Measurements from ENCODE around the gene MICAL3. TPM values are rescaled to one million over a fixed set of nuclear protein-coding genes. Genes with fewer than 3 reads are reported as not detected.
A peak's percentile ranks its signal among the peaks of the same experiment; 100 is the strongest.

MICAL3 gene
- total and polyA plus RNA-seq, 2 experiments from 2014 or later: 6.1 to 25.1 TPM

DNA sequence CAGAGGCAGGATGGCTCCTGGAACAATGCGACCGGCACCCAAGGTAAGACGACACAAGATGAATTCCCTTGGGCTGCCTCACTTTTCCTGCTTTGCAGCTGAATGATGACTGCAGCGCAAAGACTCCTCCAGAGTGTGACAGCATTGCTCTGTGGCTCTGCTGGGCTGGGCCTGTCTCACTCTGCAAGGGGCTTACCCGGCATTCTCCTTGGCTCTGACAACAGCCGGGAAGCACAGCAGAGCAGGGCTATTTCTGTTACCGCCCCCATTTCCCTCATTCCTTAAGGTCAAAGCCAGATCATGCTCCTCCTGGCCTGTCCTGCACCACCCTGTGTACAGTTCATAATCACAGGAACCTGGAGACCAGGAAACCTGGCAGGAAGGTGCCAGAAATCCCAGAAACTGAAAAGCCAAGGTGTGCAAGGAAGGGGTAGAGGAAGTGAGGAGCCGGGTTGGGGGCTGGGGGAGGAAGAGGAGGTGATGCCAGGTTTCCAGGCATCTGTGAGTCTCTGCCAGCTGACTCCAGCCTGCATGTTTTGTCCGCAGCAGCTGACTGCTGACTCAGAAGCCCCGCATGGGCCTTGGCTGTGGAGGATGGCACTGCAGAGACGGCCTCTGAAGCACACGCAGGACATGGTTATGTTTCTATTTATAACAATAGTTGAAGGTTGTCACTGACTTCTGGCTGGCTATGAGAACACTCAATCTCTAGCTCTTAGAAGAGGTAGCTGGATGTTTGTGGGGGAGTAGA is 113.6 kb downstream of the MICAL3 start:
- peak overlapping the region; percentile 52 for H3K4me3 ChIP-seq
- H3K9ac ChIP-seq: peak overlapping the region; percentile 80
- WGBS, 2 experiments (ENCODE audit: low coverage in 1 of 2, low lambda C conversion rate in 2 of 2, missing lambda C conversion rate in 2 of 2): 2 to 3% methylated on average over 12 of the region's 12 CpGs
- peak; percentile 97 for DNase-seq
- peak overlapping the region; percentile 81 for H3K4me2 ChIP-seq (ENCODE audit: unreplicated experiment)
- no peak overlapping the region; the same call in 1 of the 2 replicates for H2AFZ ChIP-seq
- H3K36me3 ChIP-seq (ENCODE audit: low read depth): no peaks in the 10 kb centered on the region
- no peaks in the 10 kb centered on the region for H4K20me1 ChIP-seq (ENCODE audit: insufficient read depth)
- H3K27me3 ChIP-seq (replicated peaks; ENCODE audit: insufficient read depth): no peaks in the 10 kb centered on the region
- H3K27ac ChIP-seq: peak overlapping the region; percentile 98
- H3K9me3 ChIP-seq (ENCODE audit: low read depth): no peaks in the 10 kb centered on the region
- in situ Hi-C loops (cut with MboI): no loop called here
- peaks cover 35% of the 10 kb centered on the region for H3K4me1 ChIP-seq (ENCODE audit: insufficient read depth)
- H3K79me2 ChIP-seq (ENCODE audit: insufficient read depth): peaks cover 91% of the 10 kb centered on the region
- H3F3A ChIP-seq (ENCODE audit: insufficient read depth): peaks cover 33% of the 10 kb centered on the region
- TF ChIP-seq EZH2 (IDR thresholded peaks at IDR 0.05; ENCODE audit: insufficient read depth, poor library complexity, severe bottlenecking) (no peak), EZH2phosphoT487 (IDR thresholded peaks at IDR 0.05; ENCODE audit: insufficient read depth, low read depth) (no peak)
- no peaks in the 10 kb centered on the region for H3K9me2 ChIP-seq (ENCODE audit: insufficient read depth)

DNA sequence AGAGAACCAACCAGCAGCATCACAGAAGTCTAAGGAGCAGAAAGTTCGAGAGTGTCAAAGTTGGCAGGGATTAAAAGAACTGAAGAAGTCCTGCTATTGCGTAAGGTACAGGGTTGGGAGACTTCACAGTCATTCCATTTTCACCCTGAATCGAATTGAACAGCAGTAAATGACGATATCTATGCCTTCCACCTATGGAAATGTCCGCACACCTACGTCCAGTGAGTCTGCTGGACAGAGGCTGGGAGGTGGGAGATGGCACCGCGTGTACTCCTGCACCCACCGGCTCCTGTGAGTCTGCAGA is 116.7 kb downstream of the MICAL3 start:
- H3K79me2 ChIP-seq (ENCODE audit: insufficient read depth): peaks cover 91% of the 10 kb centered on the region
- in situ Hi-C loops (cut with MboI): no loop called here

DNA sequence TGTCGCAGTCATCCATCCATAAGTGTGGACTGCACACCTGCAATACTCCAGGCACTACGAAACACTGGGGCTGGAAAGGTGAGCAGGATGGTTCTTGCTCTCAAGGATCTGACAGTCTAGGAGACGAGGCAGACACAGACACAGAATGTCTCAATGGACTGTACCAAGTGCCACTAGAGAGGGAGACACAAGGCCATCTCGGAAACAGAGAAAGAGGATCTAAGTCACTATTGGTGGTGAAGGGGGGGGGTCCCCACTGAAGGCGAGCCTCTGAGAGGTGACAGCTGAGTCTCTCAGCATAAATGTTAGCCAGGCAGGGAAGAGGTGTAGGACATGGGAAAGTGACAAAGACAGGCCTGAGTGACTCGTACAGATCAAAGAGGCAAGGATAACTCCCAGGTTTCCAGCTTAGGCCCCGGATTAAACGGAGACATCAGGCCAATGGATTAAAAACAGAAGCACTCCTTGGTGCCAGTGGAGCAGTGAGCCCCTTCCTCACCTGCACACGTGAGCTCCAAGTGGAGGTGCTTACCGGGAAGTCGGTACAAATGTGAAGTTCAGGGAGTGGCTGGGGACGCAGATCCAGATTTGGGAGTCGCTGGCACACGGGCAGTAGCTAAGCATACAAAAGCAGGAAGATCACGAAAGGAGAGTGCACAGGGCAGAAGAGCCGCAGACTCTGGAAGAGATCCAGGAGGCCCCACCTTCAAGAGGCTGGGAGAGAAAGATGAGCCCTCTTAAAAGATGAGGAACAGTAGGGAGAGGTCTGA is 117.2 kb downstream of the MICAL3 start:
- Histone ChIP-seq H3K4me2 (ENCODE audit: unreplicated experiment) (no peak overlapping the region), H3K9ac (no peak overlapping the region), H3K27ac (no peak overlapping the region), H3K36me3 (ENCODE audit: low read depth) (peaks cover 8% of the 10 kb centered on the region; the same call in 1 of the 2 replicates), H4K20me1 (ENCODE audit: insufficient read depth) (no peaks in the 10 kb centered on the region), H3K4me3 (no peak overlapping the region), H2AFZ (no peak overlapping the region), H3K9me2 (ENCODE audit: insufficient read depth) (no peaks in the 10 kb centered on the region), H3K27me3 (replicated peaks; ENCODE audit: insufficient read depth) (no peaks in the 10 kb centered on the region), H3K4me1 (ENCODE audit: insufficient read depth) (peaks cover 21% of the 10 kb centered on the region), H3F3A (ENCODE audit: insufficient read depth) (peaks cover 29% of the 10 kb centered on the region), H3K9me3 (ENCODE audit: low read depth) (no peaks in the 10 kb centered on the region), H3K79me2 (ENCODE audit: insufficient read depth) (peaks cover 90% of the 10 kb centered on the region)
- no peak for DNase-seq
- WGBS, 2 experiments (ENCODE audit: low coverage in 1 of 2, low lambda C conversion rate in 2 of 2, missing lambda C conversion rate in 2 of 2): 91 to 93% methylated on average over 16 of the region's 16 CpGs
- TF ChIP-seq EZH2 (IDR thresholded peaks at IDR 0.05; ENCODE audit: insufficient read depth, poor library complexity, severe bottlenecking): no peak
- no peak for TF ChIP-seq EZH2phosphoT487 (IDR thresholded peaks at IDR 0.05; ENCODE audit: insufficient read depth, low read depth)
- in situ Hi-C loops (cut with MboI): no loop called here

More for the DNA sequence above, 116.7 kb downstream of the MICAL3 start:
- peak; percentile 35 for DNase-seq
- no peak overlapping the region for H3K4me2 ChIP-seq (ENCODE audit: unreplicated experiment)
- H3K27ac ChIP-seq: no peak overlapping the region
- no peak overlapping the region for H3K4me3 ChIP-seq
- no peaks in the 10 kb centered on the region for H3K27me3 ChIP-seq (replicated peaks; ENCODE audit: insufficient read depth)
- no peaks in the 10 kb centered on the region for H3K9me2 ChIP-seq (ENCODE audit: insufficient read depth)
- H2AFZ ChIP-seq: no peak overlapping the region
- H3K4me1 ChIP-seq (ENCODE audit: insufficient read depth): peaks cover 21% of the 10 kb centered on the region
- H3K9ac ChIP-seq: no peak overlapping the region
- peaks cover 29% of the 10 kb centered on the region for H3F3A ChIP-seq (ENCODE audit: insufficient read depth)
- H3K9me3 ChIP-seq (ENCODE audit: low read depth): no peaks in the 10 kb centered on the region
- TF ChIP-seq EZH2 (IDR thresholded peaks at IDR 0.05; ENCODE audit: insufficient read depth, poor library complexity, severe bottlenecking) (no peak), EZH2phosphoT487 (IDR thresholded peaks at IDR 0.05; ENCODE audit: insufficient read depth, low read depth) (no peak)
- 87 to 89% methylated on average over 9 of the region's 9 CpGs for WGBS, 2 experiments (ENCODE audit: low coverage in 1 of 2, low lambda C conversion rate in 2 of 2, missing lambda C conversion rate in 2 of 2)
- H4K20me1 ChIP-seq (ENCODE audit: insufficient read depth): no peaks in the 10 kb centered on the region
- peaks cover 8% of the 10 kb centered on the region; the same call in 1 of the 2 replicates for H3K36me3 ChIP-seq (ENCODE audit: low read depth)

DNA sequence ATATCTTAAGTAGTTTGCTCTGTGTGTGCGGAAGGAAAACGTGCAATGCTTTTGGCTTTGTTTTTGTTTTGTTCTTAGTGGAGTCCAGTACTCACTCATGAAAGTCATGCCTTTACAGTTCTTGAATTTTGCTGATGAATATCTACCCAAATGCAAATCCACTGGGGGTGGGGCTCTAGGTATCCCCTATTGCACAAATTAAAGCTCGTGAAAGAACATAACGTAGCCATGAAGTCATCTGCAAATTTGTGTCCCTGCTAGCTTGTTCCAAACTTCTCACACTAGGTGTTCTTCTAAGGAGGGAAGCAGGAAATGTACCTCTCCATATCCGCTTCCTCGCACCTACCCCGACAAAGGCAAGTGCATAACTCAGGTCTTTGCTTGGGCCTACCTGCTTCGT is 118.9 kb downstream of the MICAL3 start:
- peaks cover 10% of the 10 kb centered on the region for H3K4me1 ChIP-seq (ENCODE audit: insufficient read depth)
- no peak overlapping the region for H3K4me2 ChIP-seq (ENCODE audit: unreplicated experiment)
- H3K4me3 ChIP-seq: no peak overlapping the region
- no peaks in the 10 kb centered on the region for H3K9me2 ChIP-seq (ENCODE audit: insufficient read depth)
- H3K9ac ChIP-seq: no peak overlapping the region
- peaks cover 8% of the 10 kb centered on the region for H3K36me3 ChIP-seq (ENCODE audit: low read depth)
- H3K9me3 ChIP-seq (ENCODE audit: low read depth): no peaks in the 10 kb centered on the region
- H3F3A ChIP-seq (ENCODE audit: insufficient read depth): peaks cover 21% of the 10 kb centered on the region
- TF ChIP-seq EZH2phosphoT487 (IDR thresholded peaks at IDR 0.05; ENCODE audit: insufficient read depth, low read depth) (no peak), EZH2 (IDR thresholded peaks at IDR 0.05; ENCODE audit: insufficient read depth, poor library complexity, severe bottlenecking) (no peak)
- no peak for DNase-seq
- no peaks in the 10 kb centered on the region for H4K20me1 ChIP-seq (ENCODE audit: insufficient read depth)
- in situ Hi-C loops (cut with MboI): no loop called here
- WGBS, 2 experiments (ENCODE audit: low coverage in 1 of 2, low lambda C conversion rate in 2 of 2, missing lambda C conversion rate in 2 of 2): 97 to 98% methylated on average over 8 of the region's 8 CpGs
- no peak overlapping the region for H2AFZ ChIP-seq
- H3K79me2 ChIP-seq (ENCODE audit: insufficient read depth): peaks cover 91% of the 10 kb centered on the region
- no peaks in the 10 kb centered on the region for H3K27me3 ChIP-seq (replicated peaks; ENCODE audit: insufficient read depth)
- no peak overlapping the region for H3K27ac ChIP-seq

Measured in GM23248 (cell line).